ENCODE data around the gene PLCXD1.
"Not testable (repeated sequence)": the region's sequence is repeated elsewhere in the genome, so short reads cannot be mapped to it uniquely, and the experiment has no call there.

The PLCXD1 gene

GRCh38 chrX:281166-281999 lies at the start of gene PLCXD1:
TSS of gene PLCXD1 (plus strand) at chrX:281381. CDS start at chrX:284188, 2,807 bp downstream.
- no peaks in the 10 kb centered on the region for H3K9me3 ChIP-seq (ENCODE audit: control insufficient read depth, low read length)
- peaks cover 5% of the 10 kb centered on the region for H3K27me3 ChIP-seq (ENCODE audit: control insufficient read depth, insufficient read depth, low read length)
- no peaks in the 10 kb centered on the region for H3K36me3 ChIP-seq (ENCODE audit: control insufficient read depth, insufficient read depth, low read length)
- H3K4me1 ChIP-seq (ENCODE audit: control insufficient read depth, insufficient read depth, low read length) = peaks cover 3% of the 10 kb centered on the region
- no peak within 1 kb of the TSS for H3K4me3 ChIP-seq (ENCODE audit: low read length)
- no peak within 1 kb of the TSS for H3K9ac ChIP-seq (ENCODE audit: low read length)

- not testable (repeated sequence) for H3K4me3 ChIP-seq (ENCODE audit: low read length); H3K27me3 ChIP-seq (ENCODE audit: control insufficient read depth, insufficient read depth, low read length); H3K36me3 ChIP-seq (ENCODE audit: control insufficient read depth, insufficient read depth, low read length); H3K9me3 ChIP-seq (ENCODE audit: control insufficient read depth, low read length); H3K4me1 ChIP-seq (ENCODE audit: control insufficient read depth, insufficient read depth, low read length); H3K9ac ChIP-seq (ENCODE audit: low read length)
These were observed 49.4 kb upstream of the PLCXD1 start for GRCh38 chrX:231637-232277.

GRCh38 chrX:232278-232655 lies 48.9 kb upstream of the PLCXD1 start:
- H3K4me1 ChIP-seq (ENCODE audit: control insufficient read depth, insufficient read depth, low read length); H3K9me3 ChIP-seq (ENCODE audit: control insufficient read depth, low read length); H3K36me3 ChIP-seq (ENCODE audit: control insufficient read depth, insufficient read depth, low read length); H3K4me3 ChIP-seq (ENCODE audit: low read length); H3K9ac ChIP-seq (ENCODE audit: low read length); H3K27me3 ChIP-seq (ENCODE audit: control insufficient read depth, insufficient read depth, low read length): not testable (repeated sequence)

DNA sequence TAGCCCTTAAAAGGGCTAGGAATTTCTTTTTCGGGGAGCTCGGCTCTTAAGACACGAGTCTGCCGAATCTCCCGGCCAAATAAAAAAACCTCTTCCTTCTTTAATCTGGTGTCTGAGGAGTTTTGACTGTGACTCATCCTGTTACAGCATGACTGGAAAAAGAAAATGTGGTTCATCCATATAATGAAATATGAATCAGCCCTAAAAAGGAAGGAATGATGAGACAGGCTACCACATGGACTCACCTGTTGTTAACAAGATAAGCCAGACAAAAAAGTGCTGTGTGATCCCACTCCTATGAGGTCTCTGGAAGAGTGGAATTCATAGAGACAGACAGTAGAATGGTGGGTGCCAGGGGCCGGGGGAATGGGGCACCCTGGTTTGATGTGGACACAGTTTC lies 45.0 kb upstream of the PLCXD1 start:
- H3K4me1 ChIP-seq (ENCODE audit: control insufficient read depth, insufficient read depth, low read length); H3K36me3 ChIP-seq (ENCODE audit: control insufficient read depth, insufficient read depth, low read length); H3K9me3 ChIP-seq (ENCODE audit: control insufficient read depth, low read length); H3K4me3 ChIP-seq (ENCODE audit: low read length); H3K9ac ChIP-seq (ENCODE audit: low read length); H3K27me3 ChIP-seq (ENCODE audit: control insufficient read depth, insufficient read depth, low read length): not testable (repeated sequence)

DNA sequence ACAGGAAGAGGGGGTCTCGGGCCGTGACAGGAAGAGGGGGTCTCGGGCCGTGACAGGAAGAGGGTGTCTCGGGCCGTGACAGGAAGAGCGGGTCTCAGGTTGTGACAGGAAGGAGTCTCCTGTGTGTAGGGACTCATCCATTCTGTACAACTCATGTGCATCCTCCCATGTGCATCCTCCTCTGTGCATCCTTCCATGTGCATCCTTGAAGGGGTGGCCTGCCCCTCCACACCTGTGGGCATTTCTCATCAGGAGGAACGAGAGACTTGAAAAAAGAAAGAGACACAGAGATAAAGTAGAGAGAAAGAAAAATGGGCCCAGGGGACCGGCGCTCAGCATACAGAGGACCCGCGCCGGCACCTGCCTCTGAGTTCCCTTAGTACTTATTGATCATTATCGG lies 30.2 kb upstream of the PLCXD1 start:
- H3K9ac ChIP-seq (ENCODE audit: low read length) = no peak overlapping the region
- no peaks in the 10 kb centered on the region for H3K36me3 ChIP-seq (ENCODE audit: control insufficient read depth, insufficient read depth, low read length)
- H3K4me1 ChIP-seq (ENCODE audit: control insufficient read depth, insufficient read depth, low read length) = no peaks in the 10 kb centered on the region
- H3K9me3 ChIP-seq (ENCODE audit: control insufficient read depth, low read length) = no peaks in the 10 kb centered on the region
- no peaks in the 10 kb centered on the region for H3K27me3 ChIP-seq (ENCODE audit: control insufficient read depth, insufficient read depth, low read length)
- H3K4me3 ChIP-seq (ENCODE audit: low read length) = no peak overlapping the region

GRCh38 chrX:251396-252243 lies 29.6 kb upstream of the PLCXD1 start:
- not testable (repeated sequence) for H3K9ac ChIP-seq (ENCODE audit: low read length); H3K27me3 ChIP-seq (ENCODE audit: control insufficient read depth, insufficient read depth, low read length); H3K9me3 ChIP-seq (ENCODE audit: control insufficient read depth, low read length); H3K4me1 ChIP-seq (ENCODE audit: control insufficient read depth, insufficient read depth, low read length); H3K36me3 ChIP-seq (ENCODE audit: control insufficient read depth, insufficient read depth, low read length); H3K4me3 ChIP-seq (ENCODE audit: low read length)

GRCh38 chrX:252244-252956 lies 28.8 kb upstream of the PLCXD1 start:
- Histone ChIP-seq H3K9me3 (ENCODE audit: control insufficient read depth, low read length) (no peaks in the 10 kb centered on the region), H3K36me3 (ENCODE audit: control insufficient read depth, insufficient read depth, low read length) (no peaks in the 10 kb centered on the region), H3K9ac (ENCODE audit: low read length) (no peak overlapping the region), H3K4me3 (ENCODE audit: low read length) (no peak overlapping the region), H3K4me1 (ENCODE audit: control insufficient read depth, insufficient read depth, low read length) (no peaks in the 10 kb centered on the region), H3K27me3 (ENCODE audit: control insufficient read depth, insufficient read depth, low read length) (no peaks in the 10 kb centered on the region)

- Histone ChIP-seq H3K36me3 (ENCODE audit: control insufficient read depth, insufficient read depth, low read length) (no peaks in the 10 kb centered on the region), H3K9me3 (ENCODE audit: control insufficient read depth, low read length) (no peaks in the 10 kb centered on the region), H3K4me1 (ENCODE audit: control insufficient read depth, insufficient read depth, low read length) (no peaks in the 10 kb centered on the region), H3K27me3 (ENCODE audit: control insufficient read depth, insufficient read depth, low read length) (no peaks in the 10 kb centered on the region), H3K9ac (ENCODE audit: low read length) (no peak overlapping the region), H3K4me3 (ENCODE audit: low read length) (no peak overlapping the region)
These were observed 28.3 kb upstream of the PLCXD1 start for GRCh38 chrX:252957-253291.

DNA sequence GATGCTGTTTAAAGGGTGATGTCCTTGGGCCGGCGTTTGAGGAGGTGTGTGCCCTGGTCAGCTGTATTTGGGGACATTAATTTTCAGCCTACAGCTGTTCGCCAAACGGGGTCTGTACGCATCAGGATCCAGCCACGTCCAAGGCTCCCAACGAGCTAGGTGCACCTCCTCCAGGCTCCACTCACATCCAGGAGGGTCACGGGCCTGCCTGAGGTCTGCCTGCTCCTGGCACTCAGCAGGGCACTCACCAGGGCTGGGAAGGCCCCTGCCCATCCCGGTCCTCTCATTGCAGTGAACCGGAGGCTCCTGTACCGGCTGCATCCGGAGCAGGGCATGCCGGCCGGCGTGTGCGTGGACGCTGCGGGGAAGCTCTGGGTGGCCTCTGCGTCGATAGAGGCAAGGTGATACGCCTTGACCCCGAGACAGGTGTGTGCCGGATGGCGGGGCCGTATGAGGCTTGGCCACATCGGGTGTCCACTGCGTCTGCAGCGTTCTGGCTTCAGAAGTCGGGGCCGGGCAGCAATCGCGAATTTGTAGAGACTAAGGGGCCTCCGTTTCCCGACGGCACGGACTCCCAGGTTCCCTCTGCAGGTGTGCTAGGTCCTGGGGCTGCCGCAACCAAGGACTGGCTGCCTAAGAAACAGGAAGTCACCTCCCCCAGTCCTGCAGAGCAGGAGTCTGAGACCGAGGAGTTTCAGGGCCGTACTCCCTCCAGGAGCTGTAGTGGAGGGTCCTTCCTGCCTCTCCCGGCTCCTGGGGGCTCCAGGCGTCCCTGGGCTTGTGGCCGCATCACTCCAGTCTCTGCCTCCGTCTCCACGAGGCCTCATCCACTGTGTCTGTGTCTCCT lies 27.5 kb upstream of the PLCXD1 start:
- H3K27me3 ChIP-seq (ENCODE audit: control insufficient read depth, insufficient read depth, low read length) = no peaks in the 10 kb centered on the region
- H3K9me3 ChIP-seq (ENCODE audit: control insufficient read depth, low read length) = no peaks in the 10 kb centered on the region
- H3K36me3 ChIP-seq (ENCODE audit: control insufficient read depth, insufficient read depth, low read length) = no peaks in the 10 kb centered on the region
- no peaks in the 10 kb centered on the region for H3K4me1 ChIP-seq (ENCODE audit: control insufficient read depth, insufficient read depth, low read length)
- H3K9ac ChIP-seq (ENCODE audit: low read length) = no peak overlapping the region
- no peak overlapping the region for H3K4me3 ChIP-seq (ENCODE audit: low read length)

DNA sequence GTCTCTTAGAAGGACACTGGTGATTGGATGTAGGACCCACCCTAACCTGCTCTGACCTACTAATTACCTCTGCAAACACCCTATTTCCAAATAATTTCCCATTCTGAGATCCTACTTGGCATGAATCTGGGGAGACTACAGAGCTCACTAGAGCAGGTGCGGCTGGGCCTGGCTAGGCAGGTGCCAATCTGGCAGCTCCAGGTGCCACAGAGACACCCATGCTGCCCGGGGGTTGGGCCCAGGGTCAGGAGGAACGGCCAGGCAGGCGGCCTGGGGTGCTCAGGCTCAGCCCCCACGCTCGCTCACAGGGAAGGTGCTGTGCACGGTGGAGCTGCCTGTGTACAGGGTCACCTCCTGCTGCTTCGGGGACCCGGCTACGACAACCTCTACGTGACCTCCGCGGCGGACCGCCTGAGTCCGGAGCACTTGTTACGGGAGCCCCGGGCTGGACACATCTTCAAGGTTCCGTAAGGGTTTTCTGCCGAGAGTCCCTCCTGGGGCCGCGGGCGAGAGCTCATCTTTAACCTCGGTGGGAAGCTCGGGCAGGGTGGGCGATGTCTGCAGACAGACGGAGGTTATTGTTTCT lies 26.5 kb upstream of the PLCXD1 start:
- Histone ChIP-seq H3K4me1 (ENCODE audit: control insufficient read depth, insufficient read depth, low read length) (peaks cover 2% of the 10 kb centered on the region), H3K36me3 (ENCODE audit: control insufficient read depth, insufficient read depth, low read length) (no peaks in the 10 kb centered on the region), H3K9me3 (ENCODE audit: control insufficient read depth, low read length) (no peaks in the 10 kb centered on the region), H3K27me3 (ENCODE audit: control insufficient read depth, insufficient read depth, low read length) (no peaks in the 10 kb centered on the region), H3K9ac (ENCODE audit: low read length) (no peak overlapping the region), H3K4me3 (ENCODE audit: low read length) (no peak overlapping the region)

GRCh38 chrX:255923-256331 lies 25.3 kb upstream of the PLCXD1 start:
- no peak overlapping the region for H3K9ac ChIP-seq (ENCODE audit: low read length)
- no peaks in the 10 kb centered on the region for H3K36me3 ChIP-seq (ENCODE audit: control insufficient read depth, insufficient read depth, low read length)
- peaks cover 9% of the 10 kb centered on the region for H3K4me1 ChIP-seq (ENCODE audit: control insufficient read depth, insufficient read depth, low read length)
- no peaks in the 10 kb centered on the region for H3K9me3 ChIP-seq (ENCODE audit: control insufficient read depth, low read length)
- no peaks in the 10 kb centered on the region for H3K27me3 ChIP-seq (ENCODE audit: control insufficient read depth, insufficient read depth, low read length)
- H3K4me3 ChIP-seq (ENCODE audit: low read length) = no peak overlapping the region

All from mucosa of stomach (tissue), 1 donor.